IPS DF 19.7 (cell line): ENCODE measurements around the gene CCN6.
"Not testable (repeated sequence)": the region's sequence is repeated elsewhere in the genome, so short reads cannot be mapped to it uniquely, and the experiment has no call there.

Experiments used
- DNase-seq: peaks from one replicate; pipeline ENCODE4 v3.0.0-alpha.2; 2013; ENCODE audit warnings: low read depth, low spot score

CCN6 gene

GRCh38 chr6:112051251-112051740 is 2.6 kb upstream of the CCN6 start:
- DNase-seq: not testable (repeated sequence)

DNA sequence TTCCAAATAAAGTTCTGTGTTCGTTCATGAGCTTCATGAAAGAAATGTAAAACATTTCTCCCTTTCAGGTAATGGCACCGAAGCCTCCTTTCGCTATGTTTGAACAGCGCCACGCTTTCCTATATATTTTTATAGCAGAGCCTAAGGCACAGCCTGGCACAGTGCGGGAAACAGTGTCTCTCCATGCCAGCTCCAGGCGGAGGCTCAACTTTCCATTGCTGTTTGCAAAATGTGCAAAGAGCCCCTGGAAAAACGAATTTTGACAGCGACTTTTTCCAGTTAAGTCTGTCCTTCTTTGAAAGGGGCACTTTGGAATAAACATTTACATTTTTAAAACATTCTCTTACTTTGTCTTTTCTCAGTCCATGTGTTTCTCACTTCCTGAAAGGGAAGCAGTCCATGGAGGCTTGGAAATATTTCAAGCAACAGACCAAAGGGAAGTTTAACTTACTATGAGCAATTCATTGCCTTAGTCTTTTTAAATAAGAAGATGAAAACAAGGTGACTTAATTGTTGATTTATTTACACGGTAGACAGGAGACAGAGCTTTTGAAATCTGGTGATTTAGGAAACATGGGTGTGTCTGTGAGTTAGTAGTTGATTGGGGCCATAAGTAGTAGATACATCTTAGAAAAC is 769 bp downstream of the CCN6 start:
- DNase-seq: no peak

GRCh38 chr6:112058243-112059032 is 4.5 kb downstream of the CCN6 start:
- no peak for DNase-seq

- no peak for DNase-seq
These were observed 7.7 kb downstream of the CCN6 start for GRCh38 chr6:112061605-112062004.

- no peak for DNase-seq
These were observed 9.1 kb downstream of the CCN6 start for GRCh38 chr6:112062966-112063365.

DNA sequence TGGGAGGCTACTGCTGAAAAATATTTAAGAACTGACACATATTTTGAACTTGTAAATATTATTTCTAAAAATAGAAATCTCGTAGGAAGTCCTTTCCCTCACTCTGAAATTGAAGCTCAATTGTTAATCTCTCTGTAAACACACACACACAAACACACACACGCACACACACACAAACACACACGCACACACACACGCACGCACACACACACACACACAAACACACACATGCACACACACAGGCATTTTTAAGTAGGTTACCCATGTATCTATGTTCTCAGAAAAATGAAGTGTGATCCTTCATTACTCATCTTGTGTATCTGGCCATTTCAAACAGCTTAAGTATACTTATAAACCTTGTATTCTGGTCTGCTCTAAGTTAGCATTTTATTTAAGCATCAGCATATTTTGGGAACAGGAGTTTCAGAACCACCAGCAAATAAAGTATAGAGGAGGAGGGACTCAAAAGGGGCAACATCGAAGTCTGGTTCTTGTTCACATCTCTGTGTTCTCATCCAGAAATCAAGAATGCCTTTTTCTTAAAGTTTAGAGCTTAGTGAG is 11.6 kb downstream of the CCN6 start:
- no peak for DNase-seq

- no peak for DNase-seq
These were observed 12.7 kb downstream of the CCN6 start for GRCh38 chr6:112066606-112067005.

GRCh38 chr6:112081569-112081968 is 27.7 kb downstream of the CCN6 start:
- DNase-seq: no peak

DNA sequence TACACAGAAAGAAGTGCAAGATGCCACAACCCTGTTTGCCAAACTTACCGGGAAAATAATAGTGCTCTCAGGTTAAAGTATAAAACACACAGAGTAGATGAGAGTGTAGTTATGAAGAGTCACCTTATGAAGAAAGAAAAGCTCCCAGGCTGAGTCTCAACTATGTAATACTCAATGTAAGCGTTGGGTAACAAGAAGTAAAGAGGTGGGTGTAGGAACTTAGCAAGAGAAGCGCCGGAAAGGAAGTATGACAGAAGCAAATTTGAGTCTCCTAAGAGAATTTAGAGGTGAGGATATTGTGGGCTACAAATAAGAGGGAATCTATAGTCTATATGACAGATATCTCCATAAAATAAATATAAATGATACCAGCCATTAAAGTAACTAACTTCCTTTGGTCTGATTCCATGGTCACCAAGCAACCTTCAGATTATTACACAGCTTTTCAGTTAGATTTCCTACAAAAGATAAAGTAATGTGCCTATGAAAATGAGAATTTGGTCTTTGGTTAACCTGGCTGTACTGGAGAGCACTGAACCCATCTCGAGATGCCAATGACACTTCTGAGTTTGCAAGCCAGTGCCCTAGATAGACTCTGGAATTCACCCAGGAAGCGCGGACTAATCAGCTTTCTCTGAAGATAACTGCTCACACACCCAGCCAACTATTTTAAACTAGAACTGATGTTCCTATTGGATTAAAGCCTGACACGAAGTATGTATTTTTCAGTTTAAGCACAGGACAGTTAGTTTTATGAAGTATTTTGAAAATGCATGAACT is 31.6 kb downstream of the CCN6 start:
- DNase-seq: no peak

GRCh38 chr6:112086744-112087135 is 32.8 kb downstream of the CCN6 start:
- no peak for DNase-seq

- peak; percentile 94 for DNase-seq
These were observed 33.4 kb downstream of the CCN6 start, which contains the start of the genes FAM229B and TUBE1 for GRCh38 chr6:112087136-112087911. FAM229B (plus strand) TSS chr6:112087591; CDS start chr6:112099284, 11,693 bp downstream. TUBE1 (minus strand) TSS chr6:112087482; CDS start chr6:112087434, 48 bp downstream.

DNA sequence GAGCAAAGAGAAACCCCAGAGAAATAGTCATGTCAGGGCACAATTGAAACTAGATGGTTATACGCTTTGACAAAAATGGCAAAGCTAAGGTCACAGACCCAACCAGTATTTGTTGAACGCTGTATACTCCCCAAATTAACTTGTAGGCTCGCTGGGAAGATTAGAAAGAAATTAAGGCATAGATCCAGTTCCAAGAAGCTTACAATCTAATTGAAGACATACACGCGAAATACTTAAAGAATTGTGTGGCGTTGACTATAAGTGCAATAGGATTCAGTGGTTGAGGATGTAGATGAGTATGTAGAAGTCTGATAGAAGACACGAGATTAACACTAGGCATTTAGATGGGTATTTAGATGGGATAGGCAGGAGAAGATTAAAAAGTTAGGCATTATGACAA is 34.0 kb downstream of the CCN6 start:
- DNase-seq: no peak

GRCh38 chr6:112096901-112097300 is 43.0 kb downstream of the CCN6 start:
- no peak for DNase-seq

GRCh38 chr6:112100561-112100960 is 46.7 kb downstream of the CCN6 start:
- no peak for DNase-seq

- DNase-seq: not testable (repeated sequence)
These were observed 52.1 kb downstream of the CCN6 start for GRCh38 chr6:112106026-112106425.

GRCh38 chr6:112106562-112106961 is 52.7 kb downstream of the CCN6 start:
- no peak for DNase-seq

DNA sequence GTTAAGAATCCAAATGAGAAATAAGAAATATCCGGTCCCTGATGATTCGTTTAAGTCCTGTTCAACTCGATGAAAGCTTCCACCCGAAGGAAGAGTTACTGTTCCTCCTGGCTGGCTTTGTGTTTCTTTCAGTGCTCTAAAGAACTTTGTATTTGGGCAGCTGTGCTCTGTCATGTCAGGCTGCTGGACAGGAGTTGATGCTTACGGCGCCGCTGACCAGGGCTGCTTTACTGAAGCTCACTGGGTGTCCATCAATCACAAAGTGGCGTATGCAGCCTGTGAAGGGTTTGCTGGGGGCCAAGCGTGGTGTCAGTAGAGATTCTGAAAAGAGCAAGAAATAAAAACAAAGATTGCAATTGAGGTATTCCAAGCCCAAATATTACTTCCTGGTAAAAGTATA is 55.4 kb downstream of the CCN6 start:
- DNase-seq: no peak

DNA sequence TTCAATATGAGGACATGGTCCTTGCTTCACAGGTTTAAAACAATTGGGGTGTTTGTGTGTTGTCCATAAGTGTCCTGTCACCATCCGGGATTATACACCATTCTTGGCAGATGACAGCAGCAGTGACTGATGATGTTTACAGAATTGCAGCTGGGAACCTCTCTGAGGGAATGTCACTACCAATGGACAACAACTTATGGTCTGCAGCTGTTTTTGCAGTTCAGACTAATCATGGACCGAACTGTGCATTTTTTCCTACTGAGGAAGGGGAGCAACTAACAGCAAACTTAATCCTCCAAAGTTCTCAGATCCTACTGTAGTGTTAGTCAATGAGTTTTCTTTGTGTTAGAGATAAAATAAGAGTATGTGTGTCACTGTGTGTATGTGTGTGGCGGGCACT is 59.5 kb downstream of the CCN6 start:
- DNase-seq: no peak

GRCh38 chr6:112113918-112114317 is 60.0 kb downstream of the CCN6 start:
- no peak for DNase-seq

- no peak for DNase-seq
These were observed 60.8 kb downstream of the CCN6 start for GRCh38 chr6:112114577-112115223.

GRCh38 chr6:112116221-112116620 is 62.3 kb downstream of the CCN6 start:
- DNase-seq: no peak
